Spinal cord (tissue), 10 donors: Measurements from ENCODE around the gene LANCL2. TPM values are rescaled to one million over a fixed set of nuclear protein-coding genes. Genes with fewer than 3 reads are reported as not detected.
"Not testable (repeated sequence)": the region's sequence is repeated elsewhere in the genome, so short reads cannot be mapped to it uniquely, and the experiment has no call there.

Experiments used
- DNase-seq, 6 donors: peaks; one replicate each; pipeline versions ENCODE4 v3.0.0 to v3.0.0-alpha.2; 2013 to 2015; ENCODE audit warnings: low spot score in 6 of 6, low read depth in 4 of 6
- H3K27ac ChIP-seq: one replicate; pipeline ENCODE4 v1.5.1; 2013; ENCODE audit warnings: low read depth, low read length, control low read depth
- H3K27me3 ChIP-seq: one replicate; pipeline ENCODE4 v1.6.1; 2013; ENCODE audit warnings: low read length; ENCODE audit not compliant: control insufficient read depth, insufficient read depth
- H3K36me3 ChIP-seq: one replicate; pipeline ENCODE4 v1.6.1; 2013; ENCODE audit warnings: low read length; ENCODE audit not compliant: control insufficient read depth, insufficient read depth
- H3K4me1 ChIP-seq: one replicate; pipeline ENCODE4 v1.6.1; 2013; ENCODE audit warnings: low read length; ENCODE audit not compliant: control insufficient read depth, insufficient read depth
- H3K4me3 ChIP-seq: one replicate; pipeline ENCODE4 v1.5.1; 2013; ENCODE audit warnings: low read depth, low read length, control low read depth
- H3K9me3 ChIP-seq: one replicate; pipeline ENCODE4 v1.6.1; 2013; ENCODE audit warnings: low read length; ENCODE audit not compliant: control insufficient read depth, insufficient read depth
- WGBS: methylation state at CpG from one replicate; pipeline ENCODE4 v1.1.5; 2013; ENCODE audit warnings: missing lambda C conversion rate; ENCODE audit not compliant: insufficient coverage; 5-methylcytosine and 5-hydroxymethylcytosine counted together
- polyA plus RNA-seq, 2 donors: library from polyadenylated mRNA; unstranded; fragments of 120-200 nt; gene quantifications; one replicate each; pipeline ENCODE4 v1.2.1, GENCODE V29; 2013; ENCODE audit not compliant: insufficient read length in 2 of 2
- total RNA-seq, 2 donors: library from RNA; depleted of rRNA in 1 of 2; stranded (reverse); fragments of 120-200 nt in 1 of 2; fragments of >200 nt in 1 of 2; gene quantifications; one replicate each; pipeline versions ENCODE4 v1.2.3 to v1.2.4, GENCODE V29; 2013 to 2014
- donor health status: healthy.

The LANCL2 gene
- total and polyA plus RNA-seq, 4 donors: 33.4 to 67.1 (median 50.5) TPM

DNA sequence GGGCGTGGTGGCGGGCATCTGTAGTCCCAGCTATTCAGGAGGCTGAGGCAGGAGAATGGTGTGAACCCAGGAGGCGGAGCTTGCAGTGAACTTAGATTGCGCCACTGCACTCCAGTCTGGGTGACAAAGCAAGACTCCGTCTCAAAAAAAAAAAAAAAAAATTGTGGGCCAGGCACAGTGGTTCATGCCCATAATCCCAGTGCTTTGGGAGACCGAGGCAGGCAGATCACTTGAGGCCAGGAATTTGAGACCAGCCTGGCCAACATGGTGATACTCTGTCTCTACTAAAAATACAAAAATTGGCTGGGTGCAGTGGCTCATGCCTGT is 12.2 kb upstream of the LANCL2 start:
- not testable (repeated sequence) for H3K9me3 ChIP-seq, H3K27ac ChIP-seq, H3K4me3 ChIP-seq, H3K27me3 ChIP-seq, DNase-seq, H3K4me1 ChIP-seq, H3K36me3 ChIP-seq
- 95% methylated on average over 5 of the region's 6 CpGs for WGBS

GRCh38 chr7:55360486-55360885 is 4.7 kb upstream of the LANCL2 start:
- no peaks in the 10 kb centered on the region for H3K27me3 ChIP-seq
- WGBS: no CpG with 5 or more reads among the region's 2 CpGs
- no peak for DNase-seq
- H3K4me3 ChIP-seq: no peak overlapping the region
- no peaks in the 10 kb centered on the region for H3K9me3 ChIP-seq
- no peak overlapping the region for H3K27ac ChIP-seq
- peaks cover 4% of the 10 kb centered on the region for H3K4me1 ChIP-seq
- H3K36me3 ChIP-seq: no peaks in the 10 kb centered on the region

DNA sequence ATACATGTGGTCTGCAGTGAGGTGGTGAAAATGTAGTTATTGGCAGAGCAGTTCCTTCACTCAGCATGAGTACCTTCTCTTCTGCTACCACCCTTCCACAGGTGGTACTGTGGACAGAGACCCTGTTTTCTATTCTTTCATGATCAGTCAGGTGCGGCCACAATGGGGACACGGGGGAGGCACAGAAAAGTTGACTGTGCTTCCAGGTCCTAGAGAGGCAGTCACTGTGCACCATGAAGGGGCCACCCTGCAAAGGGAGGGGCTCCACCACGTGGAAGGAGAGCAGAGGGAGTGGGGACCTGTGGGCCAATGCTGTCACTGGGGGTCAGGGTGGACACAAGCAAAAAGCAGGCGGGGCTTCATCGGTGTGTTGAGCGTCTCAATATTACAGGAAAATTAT is 3.6 kb upstream of the LANCL2 start:
- WGBS: 67% methylated on average over 3 of the region's 6 CpGs
- no peak overlapping the region for H3K4me3 ChIP-seq
- peaks cover 4% of the 10 kb centered on the region for H3K4me1 ChIP-seq
- no peak for DNase-seq
- H3K27ac ChIP-seq: no peak overlapping the region
- no peaks in the 10 kb centered on the region for H3K9me3 ChIP-seq
- no peaks in the 10 kb centered on the region for H3K36me3 ChIP-seq
- H3K27me3 ChIP-seq: no peaks in the 10 kb centered on the region

GRCh38 chr7:55362927-55363326 is 2.2 kb upstream of the LANCL2 start:
- Histone ChIP-seq H3K4me3 (no peak overlapping the region), H3K36me3 (no peaks in the 10 kb centered on the region), H3K27ac (no peak overlapping the region), H3K27me3 (no peaks in the 10 kb centered on the region), H3K4me1 (peaks cover 9% of the 10 kb centered on the region), H3K9me3 (no peaks in the 10 kb centered on the region)
- DNase-seq: no peak
- 91% methylated on average over 6 of the region's 20 CpGs for WGBS

DNA sequence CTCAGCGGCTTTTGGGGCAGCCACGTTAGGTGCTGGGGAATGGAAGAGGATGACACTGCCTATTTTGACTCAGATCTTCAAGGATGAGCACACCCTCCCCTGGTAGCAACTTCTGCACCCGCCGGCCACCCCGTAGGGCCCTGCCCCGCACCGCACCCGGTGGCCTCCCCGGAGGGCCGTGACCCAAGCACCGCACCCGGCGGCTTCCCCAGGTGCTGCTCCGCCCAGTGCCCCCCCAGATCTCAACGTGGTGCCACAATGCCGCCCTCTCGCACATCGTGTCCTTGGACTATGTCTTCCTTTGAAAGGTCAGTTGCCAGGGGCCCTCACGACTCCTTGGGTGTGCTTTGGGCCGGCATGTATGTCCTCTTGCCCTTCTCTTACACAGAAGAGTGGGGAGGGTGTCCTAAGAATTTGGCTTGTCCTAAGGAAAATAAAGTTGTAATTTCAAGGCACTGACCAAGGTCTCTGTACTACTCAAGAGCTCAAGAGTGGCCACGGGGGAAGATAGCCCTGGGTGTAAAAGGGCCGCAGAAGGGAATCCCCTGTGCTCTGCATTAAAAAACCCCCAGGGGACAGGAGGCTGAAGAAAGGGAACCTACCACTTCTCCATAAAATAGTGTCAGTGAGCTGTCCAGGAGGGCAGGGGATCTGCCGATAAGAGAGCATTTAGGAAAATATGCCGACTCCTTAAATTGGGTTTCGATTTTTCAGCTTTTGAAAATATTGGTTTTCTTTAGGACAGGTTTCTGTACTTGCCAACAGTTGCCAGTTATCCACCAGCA is 1.6 kb upstream of the LANCL2 start:
- Histone ChIP-seq H3K27me3 (no peaks in the 10 kb centered on the region), H3K9me3 (no peaks in the 10 kb centered on the region), H3K36me3 (no peaks in the 10 kb centered on the region), H3K4me3 (no peak overlapping the region), H3K4me1 (peaks cover 9% of the 10 kb centered on the region), H3K27ac (no peak overlapping the region)
- WGBS: 89% methylated on average over 21 of the region's 25 CpGs
- no peak for DNase-seq

DNA sequence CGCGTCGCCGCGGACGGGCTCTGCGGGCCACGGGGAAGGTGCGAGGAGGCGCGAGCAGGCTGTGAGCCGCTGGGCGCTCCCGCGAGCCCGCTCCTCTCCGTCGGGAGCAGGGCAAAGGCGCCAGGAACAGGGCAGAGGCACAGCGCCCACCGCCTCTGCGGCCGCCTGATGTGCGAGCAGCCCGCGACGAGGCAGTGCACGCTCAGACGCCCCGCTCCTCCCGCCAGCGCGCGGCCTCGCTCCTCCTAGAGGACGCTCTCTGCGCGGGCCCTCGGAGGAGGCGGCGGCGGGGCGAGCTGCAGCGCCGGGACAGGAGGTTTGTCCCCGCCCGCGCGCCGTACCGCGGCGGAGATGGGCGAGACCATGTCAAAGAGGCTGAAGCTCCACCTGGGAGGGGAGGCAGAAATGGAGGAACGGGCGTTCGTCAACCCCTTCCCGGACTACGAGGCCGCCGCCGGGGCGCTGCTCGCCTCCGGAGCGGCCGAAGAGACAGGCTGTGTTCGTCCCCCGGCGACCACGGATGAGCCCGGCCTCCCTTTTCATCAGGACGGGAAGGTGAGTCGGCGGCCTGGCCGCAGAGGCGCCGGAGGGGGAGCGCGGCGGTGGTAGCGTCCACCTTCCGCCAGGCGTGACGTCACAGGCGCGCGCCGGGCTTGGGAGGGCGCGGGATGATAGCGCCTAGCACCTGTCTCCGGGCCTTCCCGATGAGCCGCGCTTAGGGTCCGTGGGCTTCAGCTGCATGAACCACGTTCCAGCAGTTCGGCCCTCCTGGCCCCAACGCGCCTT is 731 bp downstream of the LANCL2 start:
- Histone ChIP-seq H3K4me3 (peak overlapping the region; percentile 94), H3K4me1 (peaks cover 9% of the 10 kb centered on the region), H3K27me3 (no peaks in the 10 kb centered on the region), H3K27ac (peak overlapping the region; percentile 95), H3K36me3 (no peaks in the 10 kb centered on the region), H3K9me3 (no peaks in the 10 kb centered on the region)
- WGBS: under 1% methylated on average over 101 of the region's 101 CpGs
- DNase-seq: peak; percentile 93 to 99 (median 94)

DNA sequence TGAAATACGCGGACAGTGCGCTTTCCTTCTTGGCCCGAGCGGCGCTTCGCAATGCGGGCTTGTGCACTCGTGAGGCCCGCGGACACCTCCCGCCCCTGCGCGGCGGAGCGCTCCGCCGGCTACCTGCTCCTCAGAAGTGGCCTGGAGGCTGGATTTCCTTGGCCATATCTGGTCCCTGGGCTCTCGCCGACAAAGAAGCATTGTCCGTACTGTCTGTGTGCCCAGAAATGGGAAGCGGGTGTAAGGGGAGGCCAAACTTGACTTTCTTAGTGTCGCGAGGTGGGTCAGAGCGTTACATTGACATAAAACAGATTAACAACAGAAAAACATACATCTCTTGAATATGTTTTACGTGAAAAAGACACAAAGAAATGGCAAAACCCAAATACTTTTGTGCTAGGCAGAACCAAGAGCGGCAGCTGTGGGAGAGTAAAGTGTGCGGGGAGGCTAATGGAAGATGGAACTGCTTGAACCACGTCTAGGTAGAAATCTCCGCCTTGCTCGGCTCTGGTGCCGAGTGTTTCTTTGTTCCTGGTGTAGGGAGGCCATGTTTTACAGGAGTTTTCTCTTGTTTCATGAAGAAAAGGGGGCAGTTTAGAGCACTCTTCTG is 1.4 kb downstream of the LANCL2 start:
- no peaks in the 10 kb centered on the region for H3K27me3 ChIP-seq
- no peaks in the 10 kb centered on the region for H3K9me3 ChIP-seq
- H3K4me1 ChIP-seq: peaks cover 9% of the 10 kb centered on the region
- under 1% methylated on average over 27 of the region's 32 CpGs for WGBS
- H3K36me3 ChIP-seq: no peaks in the 10 kb centered on the region
- peak overlapping the region; percentile 94 for H3K4me3 ChIP-seq
- H3K27ac ChIP-seq: peak overlapping the region; percentile 95
- DNase-seq: peak in 1 of 6 donors; percentile 54

- H3K27me3 ChIP-seq: no peaks in the 10 kb centered on the region
- 96% methylated on average over 16 of the region's 19 CpGs for WGBS
- no peak for DNase-seq
- H3K4me3 ChIP-seq: peak overlapping the region; percentile 94
- no peak overlapping the region for H3K27ac ChIP-seq
- peaks cover 9% of the 10 kb centered on the region for H3K4me1 ChIP-seq
- no peaks in the 10 kb centered on the region for H3K9me3 ChIP-seq
- H3K36me3 ChIP-seq: no peaks in the 10 kb centered on the region
Observed at GRCh38 chr7:55367283-55367840, 2.2 kb downstream of the LANCL2 start.

GRCh38 chr7:55369427-55370400 is 4.6 kb downstream of the LANCL2 start:
- DNase-seq: no peak
- H3K4me3 ChIP-seq: no peak overlapping the region
- WGBS: 86% methylated on average over 5 of the region's 8 CpGs

More at GRCh38 chr7:55369427-55370400, 4.6 kb downstream of the LANCL2 start:
- Histone ChIP-seq H3K9me3 (no peaks in the 10 kb centered on the region), H3K27ac (no peak overlapping the region), H3K36me3 (no peaks in the 10 kb centered on the region), H3K27me3 (no peaks in the 10 kb centered on the region), H3K4me1 (peaks cover 6% of the 10 kb centered on the region)
